Neuronal stem cell (in vitro differentiated cells): ENCODE results near the gene CCL7.

Experiments used
- DNase-seq: peaks from one replicate; pipeline ENCODE4 v3.0.0-alpha.2; 2013; ENCODE audit warnings: low spot score
- H2AFZ ChIP-seq: one replicate; pipeline ENCODE4 v1.6.1; 2013; ENCODE audit warnings: mild to moderate bottlenecking, low read length, inconsistent platforms
- H2AK5ac ChIP-seq: 2 replicates; pipeline ENCODE4 v1.6.1; 2013; ENCODE audit warnings: low read depth, mild to moderate bottlenecking, inconsistent platforms, low read length, moderate library complexity, mixed read lengths
- H2BK120ac ChIP-seq: 2 replicates; pipeline ENCODE4 v1.6.1; 2013; ENCODE audit warnings: low read depth, mild to moderate bottlenecking, inconsistent platforms, low read length, moderate library complexity, mixed read lengths
- H2BK12ac ChIP-seq: one replicate; pipeline ENCODE4 v1.6.1; 2013; ENCODE audit warnings: low read length, inconsistent platforms
- H2BK15ac ChIP-seq: 2 replicates; pipeline ENCODE4 v1.6.1; 2013; ENCODE audit warnings: mild to moderate bottlenecking, low read length, inconsistent platforms, mixed read lengths
- H2BK5ac ChIP-seq: one replicate; pipeline ENCODE4 v1.6.1; 2013; ENCODE audit warnings: inconsistent platforms, mild to moderate bottlenecking, low read length, moderate library complexity
- H3K14ac ChIP-seq: one replicate; pipeline ENCODE4 v1.6.1; 2013; ENCODE audit warnings: low read length, inconsistent platforms
- H3K18ac ChIP-seq: 2 replicates; pipeline ENCODE4 v1.6.1; 2013; ENCODE audit warnings: low read length, inconsistent platforms
- H3K23ac ChIP-seq: 2 replicates; pipeline ENCODE4 v1.6.1; 2013; ENCODE audit warnings: low read depth, mild to moderate bottlenecking, mixed read lengths, low read length, inconsistent platforms; ENCODE audit not compliant: poor library complexity
- H3K27ac ChIP-seq: replicated peaks from 3 replicates; pipeline ENCODE4 v1.5.1; 2013; ENCODE audit warnings: low read length, inconsistent platforms
- H3K27me3 ChIP-seq, 3 experiments: 2 replicates each; pipeline ENCODE4 v1.6.1; 2013; ENCODE audit warnings: low read length in 3 of 3, mild to moderate bottlenecking in 2 of 3, inconsistent platforms in 1 of 3, low read depth in 1 of 3, mixed read lengths in 1 of 3, moderate library complexity in 1 of 3; ENCODE audit not compliant: control insufficient read depth in 3 of 3, insufficient read depth in 3 of 3
- H3K36me3 ChIP-seq, 2 donors: replicated peaks in 1 of 2; 2 replicates each; pipeline ENCODE4 v1.6.1; 2013; ENCODE audit warnings: low read length in 2 of 2; ENCODE audit not compliant: control insufficient read depth in 2 of 2, insufficient read depth in 2 of 2
- H3K4ac ChIP-seq: 2 replicates; pipeline ENCODE4 v1.6.1; 2013; ENCODE audit warnings: inconsistent platforms, mild to moderate bottlenecking, low read length, moderate library complexity
- H3K4me1 ChIP-seq, 2 donors: 1 replicate in 1 of 2; 2 replicates in 1 of 2; pipeline ENCODE4 v1.6.1; 2013; ENCODE audit warnings: low read length in 2 of 2, low read depth in 1 of 2; ENCODE audit not compliant: control insufficient read depth in 2 of 2, insufficient read depth in 1 of 2
- H3K4me2 ChIP-seq: one replicate; pipeline ENCODE4 v1.6.1; 2013; ENCODE audit warnings: mild to moderate bottlenecking, low read length, inconsistent platforms; ENCODE audit not compliant: insufficient read depth, poor library complexity, severe bottlenecking
- H3K4me3 ChIP-seq, 2 donors: 2 replicates each; pipeline ENCODE4 v1.5.1; 2013; ENCODE audit warnings: low read length in 2 of 2, mild to moderate bottlenecking in 2 of 2, inconsistent platforms in 1 of 2, moderate library complexity in 1 of 2
- H3K79me1 ChIP-seq: one replicate; pipeline ENCODE4 v1.6.1; 2013; ENCODE audit warnings: low read depth, mild to moderate bottlenecking, inconsistent platforms, low read length, moderate library complexity
- H3K9ac ChIP-seq: one replicate; pipeline ENCODE4 v1.6.1; 2013; ENCODE audit warnings: mild to moderate bottlenecking, low read depth, low read length, inconsistent platforms; ENCODE audit not compliant: poor library complexity
- H3K9me3 ChIP-seq, 2 donors: replicated peaks in 1 of 2; 2 replicates each; pipeline versions ENCODE3 to v1.6.1; 2013; ENCODE audit warnings: low read length in 2 of 2, mild to moderate bottlenecking in 2 of 2, inconsistent platforms in 1 of 2, low read depth in 1 of 2, mixed read lengths in 1 of 2, moderate library complexity in 1 of 2; ENCODE audit not compliant: control insufficient read depth in 2 of 2, insufficient read depth in 1 of 2
- H4K8ac ChIP-seq: one replicate; pipeline ENCODE4 v1.6.1; 2013; ENCODE audit warnings: low read depth, mild to moderate bottlenecking, inconsistent platforms, low read length, moderate library complexity
- H4K91ac ChIP-seq: one replicate; pipeline ENCODE4 v1.6.1; 2013; ENCODE audit warnings: low read length, low read depth, mild to moderate bottlenecking, inconsistent platforms; ENCODE audit not compliant: poor library complexity
- WGBS, 2 donors: extraction: QIAGEN DNeasy Blood & Tissue Kit; methylation state at CpG; one replicate each; pipeline ENCODE4 v1.1.7; 2013; ENCODE audit warnings: missing lambda C conversion rate in 2 of 2, mixed read lengths in 1 of 2; ENCODE audit not compliant: insufficient read length in 2 of 2, insufficient replicate concordance in 1 of 2; ENCODE audit errors: extremely low coverage in 2 of 2; 5-methylcytosine and 5-hydroxymethylcytosine counted together

The CCL7 gene

GRCh38 chr17:34291721-34292348, 21.8 kb downstream of the CCL7 start:
- no peak for DNase-seq
- Histone ChIP-seq H3K79me1 (no peaks in the 10 kb centered on the region), H4K91ac (no peak overlapping the region)

GRCh38 chr17:34299027-34299426, 29.0 kb downstream of the CCL7 start:
- no peak overlapping the region for H3K27ac ChIP-seq
- no peak overlapping the region for H4K91ac ChIP-seq
- H3K14ac ChIP-seq: no peak overlapping the region
- H3K9ac ChIP-seq: no peak overlapping the region
- H2AFZ ChIP-seq: no peak overlapping the region
- no peak overlapping the region for H3K4me3 ChIP-seq
- H2BK12ac ChIP-seq: no peak overlapping the region
- no peak overlapping the region for H2BK120ac ChIP-seq
- no peak overlapping the region for H2AK5ac ChIP-seq
- H3K23ac ChIP-seq: no peak overlapping the region
- no peak overlapping the region for H3K4me2 ChIP-seq
- no peak for DNase-seq
- no peak overlapping the region for H2BK5ac ChIP-seq
- no peaks in the 10 kb centered on the region for H3K36me3 ChIP-seq
- no peaks in the 10 kb centered on the region for H3K79me1 ChIP-seq
- no peaks in the 10 kb centered on the region for H3K27me3 ChIP-seq
- peaks cover 0 to 4% of the 10 kb centered on the region in 2 donors for H3K4me1 ChIP-seq
- no CpG with 5 or more reads among the region's 2 CpGs for whole genome bisulfite sequencing, 2 donors
- no peak overlapping the region for H3K18ac ChIP-seq
- no peaks in the 10 kb centered on the region for H3K9me3 ChIP-seq
- no peak overlapping the region for H3K4ac ChIP-seq
- H2BK15ac ChIP-seq: no peak overlapping the region
- no peak overlapping the region for H4K8ac ChIP-seq

More at GRCh38 chr17:34291721-34292348, 21.8 kb downstream of the CCL7 start:
- Histone ChIP-seq H3K36me3 (no peaks in the 10 kb centered on the region), H3K4me3 (no peak overlapping the region), H3K18ac (no peak overlapping the region), H3K27me3 (no peaks in the 10 kb centered on the region), H2BK12ac (no peak overlapping the region), H2AFZ (no peak overlapping the region), H3K9me3 (no peaks in the 10 kb centered on the region), H3K4me2 (no peak overlapping the region), H3K23ac (no peak overlapping the region), H2BK5ac (no peak overlapping the region), H2AK5ac (no peak overlapping the region), H3K4ac (no peak overlapping the region), H3K9ac (no peak overlapping the region), H3K4me1 (no peaks in the 10 kb centered on the region), H3K27ac (no peak overlapping the region), H2BK15ac (no peak overlapping the region), H3K14ac (no peak overlapping the region), H4K8ac (no peak overlapping the region), H2BK120ac (no peak overlapping the region)
- no CpG with 5 or more reads among the region's 6 CpGs for WGBS, 2 donors

GRCh38 chr17:34299956-34300577, 30.0 kb downstream of the CCL7 start:
- Histone ChIP-seq H3K4me2 (no peak overlapping the region), H3K27me3 (no peaks in the 10 kb centered on the region), H3K4me1 (peaks cover 0 to 4% of the 10 kb centered on the region in 2 donors), H2BK120ac (no peak overlapping the region), H3K18ac (no peak overlapping the region), H4K91ac (no peak overlapping the region), H3K4me3 (no peak overlapping the region), H2BK5ac (no peak overlapping the region), H3K9me3 (no peaks in the 10 kb centered on the region), H3K4ac (no peak overlapping the region), H4K8ac (no peak overlapping the region), H3K79me1 (no peaks in the 10 kb centered on the region), H3K14ac (no peak overlapping the region), H2AK5ac (no peak overlapping the region), H2AFZ (no peak overlapping the region), H3K9ac (no peak overlapping the region), H2BK12ac (no peak overlapping the region), H3K27ac (no peak overlapping the region), H3K36me3 (no peaks in the 10 kb centered on the region), H3K23ac (no peak overlapping the region), H2BK15ac (no peak overlapping the region)
- WGBS, 2 donors: no CpG with 5 or more reads among the region's 3 CpGs
- no peak for DNase-seq

- Histone ChIP-seq H3K4me1 (peaks cover 0 to 4% of the 10 kb centered on the region in 2 donors), H3K4ac (no peak overlapping the region), H2BK15ac (no peak overlapping the region), H2BK12ac (no peak overlapping the region), H3K9ac (no peak overlapping the region), H3K4me2 (no peak overlapping the region), H2BK120ac (no peak overlapping the region), H3K27me3 (no peaks in the 10 kb centered on the region), H3K4me3 (no peak overlapping the region), H3K27ac (no peak overlapping the region), H2AK5ac (no peak overlapping the region), H2BK5ac (no peak overlapping the region), H3K23ac (no peak overlapping the region), H3K79me1 (no peaks in the 10 kb centered on the region), H3K18ac (no peak overlapping the region), H4K91ac (no peak overlapping the region), H3K9me3 (no peaks in the 10 kb centered on the region), H3K36me3 (no peaks in the 10 kb centered on the region), H2AFZ (no peak overlapping the region), H4K8ac (no peak overlapping the region), H3K14ac (no peak overlapping the region)
- no peak for DNase-seq
- WGBS, 2 donors: no CpG with 5 or more reads among the region's 3 CpGs
Observed at GRCh38 chr17:34300652-34301370, 30.8 kb downstream of the CCL7 start.
